ENCODE results near the gene TCEA2. TPM values are rescaled to one million over a fixed set of nuclear protein-coding genes. Genes with fewer than 3 reads are reported as not detected.
A peak's percentile ranks its signal among the peaks of the same experiment; 100 is the strongest.

TCEA2 gene
- total and polyA plus RNA-seq, 2 of the 13 experiments (the other 11 are each of a cell fraction or from before 2014, with no cell fraction given): 28.1 to 33.7 TPM

DNA sequence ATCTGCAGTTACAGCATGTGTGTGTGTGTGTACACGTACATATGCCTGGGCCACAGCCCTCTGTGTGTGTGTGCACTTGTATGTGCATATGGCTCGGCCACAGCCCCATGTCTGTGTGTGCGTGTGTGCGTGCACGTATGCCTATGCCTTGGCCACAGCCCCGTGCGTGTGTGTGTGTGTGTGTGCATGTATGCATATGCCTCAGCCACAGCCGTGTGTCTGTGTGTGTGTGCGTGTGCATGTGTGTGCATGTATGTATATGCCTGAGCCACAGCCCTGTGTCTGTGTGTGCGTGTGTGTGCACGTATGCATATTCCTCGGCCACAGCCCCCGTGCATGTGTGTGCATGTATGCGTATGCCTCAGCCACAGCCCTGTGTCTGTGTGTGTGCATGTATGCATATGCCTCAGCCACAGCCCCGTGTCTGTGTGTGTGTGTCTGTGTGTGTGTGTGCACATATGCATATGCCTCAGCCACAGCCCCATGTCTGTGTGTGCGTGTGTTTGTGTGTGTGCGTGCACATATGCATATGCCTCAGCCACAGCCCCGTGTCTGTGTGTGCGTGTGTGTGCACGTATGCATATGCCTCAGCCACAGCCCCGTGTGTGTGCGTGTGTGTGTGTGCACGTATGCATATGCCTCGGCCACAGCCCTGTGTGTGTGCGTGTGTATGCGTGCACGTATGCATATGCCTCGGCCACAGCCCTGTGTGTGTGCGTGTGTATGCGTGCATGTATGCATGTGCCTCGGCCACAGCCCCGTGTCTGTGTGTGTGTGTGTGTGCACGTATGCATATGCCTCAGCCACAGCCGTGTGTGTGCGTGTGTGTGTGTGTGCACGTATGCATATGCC lies 41.6 kb upstream of the TCEA2 start (continued):
- TF ChIP-seq, protein P1, sequence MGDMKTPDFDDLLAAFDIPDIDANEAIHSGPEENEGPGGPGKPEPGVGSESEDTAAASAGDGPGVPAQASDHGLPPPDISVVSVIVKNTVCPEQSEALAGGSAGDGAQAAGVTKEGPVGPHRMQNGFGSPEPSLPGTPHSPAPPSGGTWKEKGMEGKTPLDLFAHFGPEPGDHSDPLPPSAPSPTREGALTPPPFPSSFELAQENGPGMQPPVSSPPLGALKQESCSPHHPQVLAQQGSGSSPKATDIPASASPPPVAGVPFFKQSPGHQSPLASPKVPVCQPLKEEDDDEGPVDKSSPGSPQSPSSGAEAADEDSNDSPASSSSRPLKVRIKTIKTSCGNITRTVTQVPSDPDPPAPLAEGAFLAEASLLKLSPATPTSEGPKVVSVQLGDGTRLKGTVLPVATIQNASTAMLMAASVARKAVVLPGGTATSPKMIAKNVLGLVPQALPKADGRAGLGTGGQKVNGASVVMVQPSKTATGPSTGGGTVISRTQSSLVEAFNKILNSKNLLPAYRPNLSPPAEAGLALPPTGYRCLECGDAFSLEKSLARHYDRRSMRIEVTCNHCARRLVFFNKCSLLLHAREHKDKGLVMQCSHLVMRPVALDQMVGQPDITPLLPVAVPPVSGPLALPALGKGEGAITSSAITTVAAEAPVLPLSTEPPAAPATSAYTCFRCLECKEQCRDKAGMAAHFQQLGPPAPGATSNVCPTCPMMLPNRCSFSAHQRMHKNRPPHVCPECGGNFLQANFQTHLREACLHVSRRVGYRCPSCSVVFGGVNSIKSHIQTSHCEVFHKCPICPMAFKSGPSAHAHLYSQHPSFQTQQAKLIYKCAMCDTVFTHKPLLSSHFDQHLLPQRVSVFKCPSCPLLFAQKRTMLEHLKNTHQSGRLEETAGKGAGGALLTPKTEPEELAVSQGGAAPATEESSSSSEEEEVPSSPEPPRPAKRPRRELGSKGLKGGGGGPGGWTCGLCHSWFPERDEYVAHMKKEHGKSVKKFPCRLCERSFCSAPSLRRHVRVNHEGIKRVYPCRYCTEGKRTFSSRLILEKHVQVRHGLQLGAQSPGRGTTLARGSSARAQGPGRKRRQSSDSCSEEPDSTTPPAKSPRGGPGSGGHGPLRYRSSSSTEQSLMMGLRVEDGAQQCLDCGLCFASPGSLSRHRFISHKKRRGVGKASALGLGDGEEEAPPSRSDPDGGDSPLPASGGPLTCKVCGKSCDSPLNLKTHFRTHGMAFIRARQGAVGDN (CRISPR knock-in tag; IDR thresholded peaks at IDR 0.05): no peak
- TF ChIP-seq ZNF510 (CRISPR knock-in tag; IDR thresholded peaks at IDR 0.05; ENCODE audit: low read depth) (no peak), HOXA7 (CRISPR knock-in tag; IDR thresholded peaks at IDR 0.05) (peak; percentile 69; the same call in 1 of the 2 replicates), ZNF678 (CRISPR knock-in tag; IDR thresholded peaks at IDR 0.05) (no peak), ZKSCAN8 (CRISPR knock-in tag; IDR thresholded peaks at IDR 0.05; ENCODE audit: borderline replicate concordance) (no peak), ATF7-NPFF (CRISPR knock-in tag; IDR thresholded peaks at IDR 0.05; ENCODE audit: low read depth) (no peak), ZNF260 (CRISPR knock-in tag; IDR thresholded peaks at IDR 0.05; ENCODE audit: borderline replicate concordance, low read depth) (no peak), ZNF335 (CRISPR knock-in tag; IDR thresholded peaks at IDR 0.05) (no peak), GLI4 (CRISPR knock-in tag; IDR thresholded peaks at IDR 0.05; ENCODE audit: borderline replicate concordance) (no peak), ZNF776 (CRISPR knock-in tag; IDR thresholded peaks at IDR 0.05) (0 out of 2 replicates have a peak, but pooled peaks have one; percentile 48), PTBP1 (IDR thresholded peaks at IDR 0.05; ENCODE audit: low read depth, low read length, poor library complexity, severe bottlenecking) (no peak), ZNF570 (CRISPR knock-in tag; IDR thresholded peaks at IDR 0.05; ENCODE audit: borderline replicate concordance) (no peak), RNF2 (conservative IDR thresholded peaks at IDR 0.05; ENCODE audit: low read depth) (no peak), HES4 (CRISPR knock-in tag; IDR thresholded peaks at IDR 0.05; ENCODE audit: borderline replicate concordance) (0 out of 2 replicates have a peak, but pooled peaks have one; percentile 42)
- TF ChIP-seq, protein P2, sequence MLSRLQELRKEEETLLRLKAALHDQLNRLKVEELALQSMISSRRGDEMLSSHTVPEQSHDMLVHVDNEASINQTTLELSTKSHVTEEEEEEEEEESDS (CRISPR knock-in tag; IDR thresholded peaks at IDR 0.05; ENCODE audit: borderline replicate concordance): no peak
- TF ChIP-seq, protein P3, sequence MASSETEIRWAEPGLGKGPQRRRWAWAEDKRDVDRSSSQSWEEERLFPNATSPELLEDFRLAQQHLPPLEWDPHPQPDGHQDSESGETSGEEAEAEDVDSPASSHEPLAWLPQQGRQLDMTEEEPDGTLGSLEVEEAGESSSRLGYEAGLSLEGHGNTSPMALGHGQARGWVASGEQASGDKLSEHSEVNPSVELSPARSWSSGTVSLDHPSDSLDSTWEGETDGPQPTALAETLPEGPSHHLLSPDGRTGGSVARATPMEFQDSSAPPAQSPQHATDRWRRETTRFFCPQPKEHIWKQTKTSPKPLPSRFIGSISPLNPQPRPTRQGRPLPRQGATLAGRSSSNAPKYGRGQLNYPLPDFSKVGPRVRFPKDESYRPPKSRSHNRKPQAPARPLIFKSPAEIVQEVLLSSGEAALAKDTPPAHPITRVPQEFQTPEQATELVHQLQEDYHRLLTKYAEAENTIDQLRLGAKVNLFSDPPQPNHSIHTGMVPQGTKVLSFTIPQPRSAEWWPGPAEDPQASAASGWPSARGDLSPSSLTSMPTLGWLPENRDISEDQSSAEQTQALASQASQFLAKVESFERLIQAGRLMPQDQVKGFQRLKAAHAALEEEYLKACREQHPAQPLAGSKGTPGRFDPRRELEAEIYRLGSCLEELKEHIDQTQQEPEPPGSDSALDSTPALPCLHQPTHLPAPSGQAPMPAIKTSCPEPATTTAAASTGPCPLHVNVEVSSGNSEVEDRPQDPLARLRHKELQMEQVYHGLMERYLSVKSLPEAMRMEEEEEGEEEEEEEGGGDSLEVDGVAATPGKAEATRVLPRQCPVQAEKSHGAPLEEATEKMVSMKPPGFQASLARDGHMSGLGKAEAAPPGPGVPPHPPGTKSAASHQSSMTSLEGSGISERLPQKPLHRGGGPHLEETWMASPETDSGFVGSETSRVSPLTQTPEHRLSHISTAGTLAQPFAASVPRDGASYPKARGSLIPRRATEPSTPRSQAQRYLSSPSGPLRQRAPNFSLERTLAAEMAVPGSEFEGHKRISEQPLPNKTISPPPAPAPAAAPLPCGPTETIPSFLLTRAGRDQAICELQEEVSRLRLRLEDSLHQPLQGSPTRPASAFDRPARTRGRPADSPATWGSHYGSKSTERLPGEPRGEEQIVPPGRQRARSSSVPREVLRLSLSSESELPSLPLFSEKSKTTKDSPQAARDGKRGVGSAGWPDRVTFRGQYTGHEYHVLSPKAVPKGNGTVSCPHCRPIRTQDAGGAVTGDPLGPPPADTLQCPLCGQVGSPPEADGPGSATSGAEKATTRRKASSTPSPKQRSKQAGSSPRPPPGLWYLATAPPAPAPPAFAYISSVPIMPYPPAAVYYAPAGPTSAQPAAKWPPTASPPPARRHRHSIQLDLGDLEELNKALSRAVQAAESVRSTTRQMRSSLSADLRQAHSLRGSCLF (CRISPR knock-in tag; IDR thresholded peaks at IDR 0.05; ENCODE audit: borderline replicate concordance): no peak
- TF ChIP-seq, protein P4, sequence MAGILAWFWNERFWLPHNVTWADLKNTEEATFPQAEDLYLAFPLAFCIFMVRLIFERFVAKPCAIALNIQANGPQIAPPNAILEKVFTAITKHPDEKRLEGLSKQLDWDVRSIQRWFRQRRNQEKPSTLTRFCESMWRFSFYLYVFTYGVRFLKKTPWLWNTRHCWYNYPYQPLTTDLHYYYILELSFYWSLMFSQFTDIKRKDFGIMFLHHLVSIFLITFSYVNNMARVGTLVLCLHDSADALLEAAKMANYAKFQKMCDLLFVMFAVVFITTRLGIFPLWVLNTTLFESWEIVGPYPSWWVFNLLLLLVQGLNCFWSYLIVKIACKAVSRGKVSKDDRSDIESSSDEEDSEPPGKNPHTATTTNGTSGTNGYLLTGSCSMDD (CRISPR knock-in tag; IDR thresholded peaks at IDR 0.05): no peak
